Uterus (tissue), 2 donors: ENCODE results near the gene PBX1.

Source experiments
- CTCF ChIP-seq, 4 experiments: fragments of 200-600 bp in 2 of 4; fragments of 450-650 bp in 2 of 4; sonication (generic) in 2 of 4; IDR thresholded peaks; one replicate each; pipeline ENCODE4 v1.5.1; 2016 to 2019; ENCODE audit warnings: antibody characterized with exemption in 4 of 4, mild to moderate bottlenecking in 2 of 4, moderate library complexity in 1 of 4
- POLR2A ChIP-seq, 2 donors: fragments of 450-650 bp; IDR thresholded peaks; one replicate each; pipeline ENCODE4 v1.6.1; 2016; ENCODE audit warnings: antibody characterized with exemption in 2 of 2, mild to moderate bottlenecking in 1 of 2, moderate library complexity in 1 of 2

- TF ChIP-seq CTCF (IDR thresholded peaks at IDR 0.05) (no peak), POLR2A (IDR thresholded peaks at IDR 0.05) (no peak)
Measured at GRCh38 chr1:164557270-164557669, 1.7 kb upstream of the PBX1 start.
